ENCODE measurements around the gene DDX10. TPM values are rescaled to one million over a fixed set of nuclear protein-coding genes. Genes with fewer than 3 reads are reported as not detected.

DDX10 gene
- total and polyA plus RNA-seq, 2 of the 8 experiments (the other 6 are each of a cell fraction or from before 2014, with no cell fraction given): 49.2 to 52.2 TPM

- H3K9ac ChIP-seq (replicated peaks in 1 of 4; ENCODE audit: extremely low read depth in 1 of 4, low read depth in 3 of 4, low read length in 3 of 4): no peak overlapping the region
- no peak overlapping the region for H2BK5ac ChIP-seq (ENCODE audit: low read depth, low read length)
- H4K8ac ChIP-seq (ENCODE audit: extremely low read depth, insufficient read depth, low read length): no peak overlapping the region
- no peak overlapping the region for H2BK20ac ChIP-seq (ENCODE audit: low read length)
- H3K56ac ChIP-seq (replicated peaks; ENCODE audit: insufficient read length, low read depth, low read length): no peak overlapping the region
- no peak overlapping the region for H3K23ac ChIP-seq (ENCODE audit: insufficient read length)
- H3K14ac ChIP-seq (ENCODE audit: insufficient read length): no peak overlapping the region
- no peaks in the 10 kb centered on the region for H3K79me2 ChIP-seq (ENCODE audit: control insufficient read depth in 1 of 2, insufficient read depth in 2 of 2, low read length in 2 of 2)
- 87% methylated on average over 3 of the region's 3 CpGs; no CpG with 5 or more reads in 1 of the 2 experiments for WGBS, 2 experiments (ENCODE audit: extremely low coverage in 1 of 2, insufficient coverage in 1 of 2, insufficient read length in 1 of 2, insufficient replicate concordance in 2 of 2, low coverage in 1 of 2, low lambda C conversion rate in 2 of 2, missing lambda C conversion rate in 1 of 2)
- H2BK12ac ChIP-seq (ENCODE audit: low read depth, low read length): no peak overlapping the region
- CTCF ChIA-PET (ENCODE audit: partially characterized antibody): no interaction called here
- POLR2A ChIA-PET (ENCODE audit: partially characterized antibody): no interaction called here
- H3K27ac ChIP-seq (ENCODE audit: low read depth, low read length): no peak overlapping the region
- H3K4ac ChIP-seq (replicated peaks; ENCODE audit: insufficient read length, low read depth, low read length): no peak overlapping the region
- no peak for DNase-seq (ENCODE audit: low read depth in 1 of 2, low spot score in 2 of 2)
- no peaks in the 10 kb centered on the region for H4K20me1 ChIP-seq (replicated peaks in 1 of 2; ENCODE audit: control insufficient read depth in 1 of 2, insufficient read depth in 2 of 2, low read length in 2 of 2)
- H3K4me1 ChIP-seq (replicated peaks in 1 of 4; ENCODE audit: control insufficient read depth in 3 of 4, insufficient read depth in 4 of 4, low read length in 3 of 4): no peaks in the 10 kb centered on the region
- no peaks in the 10 kb centered on the region for H3K9me3 ChIP-seq (ENCODE audit: insufficient read depth in 2 of 2, low read depth in 1 of 2, low read length in 1 of 2)
- no peak overlapping the region for H2BK120ac ChIP-seq (replicated peaks; ENCODE audit: low read depth, low read length)
- H3K18ac ChIP-seq (ENCODE audit: extremely low read depth, low read length): no peak overlapping the region
- H4K91ac ChIP-seq (replicated peaks; ENCODE audit: insufficient read length, low read length): no peak overlapping the region
- FAIRE-seq: no peak
- 0 out of 2 replicates have a peak overlapping the region, but pooled peaks have one; percentile 31 for H2AFZ ChIP-seq (ENCODE audit: low read length)
- H3K79me1 ChIP-seq (ENCODE audit: low read depth, low read length): no peaks in the 10 kb centered on the region
- no peak overlapping the region for H2AK5ac ChIP-seq (ENCODE audit: low read depth, low read length)
- no peak overlapping the region for H3K4me3 ChIP-seq (ENCODE audit: extremely low read depth in 1 of 4, insufficient read depth in 2 of 4, low read depth in 3 of 4, low read length in 4 of 4)
- H3K23me2 ChIP-seq (ENCODE audit: low read depth, low read length): no peaks in the 10 kb centered on the region
- H3K27me3 ChIP-seq (replicated peaks in 1 of 4; ENCODE audit: control insufficient read depth in 3 of 4, extremely low read depth in 1 of 4, insufficient read depth in 3 of 4, low read length in 3 of 4): no peaks in the 10 kb centered on the region
- no peak overlapping the region for H2BK15ac ChIP-seq (ENCODE audit: low read length)
- H3K4me2 ChIP-seq (ENCODE audit: insufficient read depth in 1 of 2, low read depth in 2 of 2, low read length in 2 of 2): no peak overlapping the region
- H4K5ac ChIP-seq (ENCODE audit: insufficient read length, low read depth, low read length): no peak overlapping the region
- no peaks in the 10 kb centered on the region for H3K36me3 ChIP-seq (ENCODE audit: control insufficient read depth in 2 of 4, insufficient read depth in 4 of 4, low read length in 3 of 4)
- no peak for TF ChIP-seq FOSL1 (IDR thresholded peaks at IDR 0.05; ENCODE audit: insufficient read depth, low read depth, low read length)
- no peak for TF ChIP-seq BCL11A (IDR thresholded peaks at IDR 0.05; ENCODE audit: low read depth in 2 of 2, low read length in 2 of 2)
- no peak for TF ChIP-seq TCF12 (IDR thresholded peaks at IDR 0.05; ENCODE audit: low read depth, low read length)
- no peak for TF ChIP-seq SIRT6 (IDR thresholded peaks at IDR 0.05; ENCODE audit: low read length)
- TF ChIP-seq RFX5 (IDR thresholded peaks at IDR 0.05; ENCODE audit: borderline replicate concordance, low read depth, low read length): no peak
- no peak for TF ChIP-seq SIN3A (conservative IDR thresholded peaks at IDR 0.05 in 1 of 2, IDR thresholded peaks at IDR 0.05 in 1 of 2; ENCODE audit: low read depth in 1 of 2, low read length in 2 of 2)
- no peak for TF ChIP-seq SIX5 (IDR thresholded peaks at IDR 0.05; ENCODE audit: low read depth, low read length)
- TF ChIP-seq YY1 (IDR thresholded peaks at IDR 0.05; ENCODE audit: low read depth, low read length): no peak
- TF ChIP-seq SP1 (IDR thresholded peaks at IDR 0.05; ENCODE audit: low read depth, low read length): no peak
- TF ChIP-seq BRCA1 (IDR thresholded peaks at IDR 0.05; ENCODE audit: low read depth, low read length): no peak
- TF ChIP-seq JUND (IDR thresholded peaks at IDR 0.05; ENCODE audit: low read length): no peak
- TF ChIP-seq EP300 (IDR thresholded peaks at IDR 0.05; ENCODE audit: borderline replicate concordance in 1 of 2, low read depth in 2 of 2, low read length in 2 of 2): no peak
- TF ChIP-seq TAF7 (optimal IDR thresholded peaks at IDR 0.05; ENCODE audit: borderline replicate concordance, low read depth, low read length): no peak
- no peak for TF ChIP-seq ATF3 (IDR thresholded peaks at IDR 0.05; ENCODE audit: insufficient read depth, low read depth, low read length)
- TF ChIP-seq MAX (IDR thresholded peaks at IDR 0.05): no peak
Observed at GRCh38 chr11:108616549-108616948, 48.3 kb upstream of the DDX10 start.

Data from H1 (cell line).